OCI-LY1 (cell line): ENCODE measurements around the gene FAM89A.

Experiments
- H2AFZ ChIP-seq: fragments of 200-600 bp; sonication (generic), shearing (Covaris generic); 2 replicates; pipeline ENCODE4 v1.6.0; 2014; ENCODE audit warnings: antibody characterized with exemption, mild to moderate bottlenecking, low read length
- H3F3A ChIP-seq: fragments of 200-600 bp; sonication (generic), shearing (Covaris generic); 2 replicates; pipeline ENCODE4 v1.6.0; 2014; ENCODE audit warnings: mild to moderate bottlenecking, antibody characterized with exemption, low read length, moderate library complexity; ENCODE audit not compliant: insufficient read depth
- H3K27ac ChIP-seq: fragments of 200-600 bp; sonication (generic); 2 replicates; pipeline ENCODE4 v1.5.1; 2014; ENCODE audit warnings: low read length, mixed run types, mild to moderate bottlenecking, low read depth; ENCODE audit not compliant: poor library complexity, severe bottlenecking
- H3K27me3 ChIP-seq: fragments of 200-600 bp; sonication (generic); 2 replicates; pipeline ENCODE4 v1.6.0; 2014; ENCODE audit warnings: antibody characterized with exemption, mild to moderate bottlenecking, low read length, moderate library complexity; ENCODE audit not compliant: insufficient read depth
- H3K36me3 ChIP-seq: fragments of 200-600 bp; sonication (generic); 2 replicates; pipeline ENCODE4 v1.6.1; 2014; ENCODE audit warnings: mild to moderate bottlenecking, antibody characterized with exemption, low read length, moderate library complexity, mixed read lengths; ENCODE audit not compliant: insufficient read depth
- H3K4me1 ChIP-seq: fragments of 200-600 bp; sonication (generic); 2 replicates; pipeline ENCODE4 v1.5.1; 2014; ENCODE audit warnings: mild to moderate bottlenecking, low read length, moderate library complexity; ENCODE audit not compliant: insufficient read depth, severe bottlenecking
- H3K4me2 ChIP-seq: fragments of 200-600 bp; sonication (generic), shearing (Covaris generic); 2 replicates; pipeline ENCODE4 v1.6.1; 2014; ENCODE audit warnings: low read length
- H3K4me3 ChIP-seq: fragments of 200-600 bp; sonication (generic); 2 replicates; pipeline ENCODE4 v1.5.1; 2014; ENCODE audit warnings: low read length, low read depth, mild to moderate bottlenecking, mixed read lengths; ENCODE audit not compliant: poor library complexity, severe bottlenecking
- H3K79me2 ChIP-seq: fragments of 200-600 bp; shearing (Covaris generic); 2 replicates; pipeline ENCODE4 v1.6.1; 2016; ENCODE audit warnings: mixed run types, low read length, mixed read lengths; ENCODE audit not compliant: insufficient read depth
- H3K9ac ChIP-seq: fragments of 200-600 bp; sonication (generic), shearing (Covaris generic); 2 replicates; pipeline ENCODE4 v1.6.1; 2014; ENCODE audit warnings: mild to moderate bottlenecking, low read length, mixed read lengths
- H3K9me2 ChIP-seq: fragments of 200-600 bp; sonication (generic), shearing (Covaris generic); 2 replicates; pipeline ENCODE4 v1.6.1; 2014; ENCODE audit warnings: low read depth, mild to moderate bottlenecking, low read length, mixed read lengths
- H3K9me3 ChIP-seq: fragments of 200-600 bp; shearing (Covaris generic); 2 replicates; pipeline ENCODE4 v1.6.1; 2014; ENCODE audit warnings: low read length, mixed read lengths
- H4K20me1 ChIP-seq: fragments of 200-600 bp; sonication (generic), shearing (Covaris generic); 2 replicates; pipeline ENCODE4 v1.6.0; 2016; ENCODE audit warnings: mild to moderate bottlenecking, low read length; ENCODE audit not compliant: insufficient read depth
- EZH2 ChIP-seq: fragments of 200-600 bp; sonication (generic), shearing (Covaris generic); IDR thresholded peaks from 2 replicates; pipeline ENCODE4 v1.8.0; 2017; ENCODE audit warnings: borderline replicate concordance, mixed run types, mild to moderate bottlenecking, antibody characterized with exemption, low read length, moderate library complexity, mixed read lengths
- TF ChIP-seq, protein P1 (sequence below): fragments of 200-600 bp; sonication (generic), shearing (Covaris generic); IDR thresholded peaks from 2 replicates; pipeline ENCODE4 v1.5.1; 2017; ENCODE audit warnings: mild to moderate bottlenecking, antibody characterized with exemption, low read length, moderate library complexity, mixed read lengths

FAM89A gene

GRCh38 chr1:231040019-231040799, at the start of gene FAM89A:
FAM89A (minus strand) TSS chr1:231040254; CDS start chr1:231040211, 43 bp downstream.
- H3K9me3 ChIP-seq: no peaks in the 10 kb centered on the region
- H3K36me3 ChIP-seq: no peaks in the 10 kb centered on the region
- H3K27me3 ChIP-seq: no peaks in the 10 kb centered on the region
- H4K20me1 ChIP-seq: no peaks in the 10 kb centered on the region
- H3K4me3 ChIP-seq: peak within 1 kb of the TSS; percentile 82
- TF ChIP-seq, protein P1, sequence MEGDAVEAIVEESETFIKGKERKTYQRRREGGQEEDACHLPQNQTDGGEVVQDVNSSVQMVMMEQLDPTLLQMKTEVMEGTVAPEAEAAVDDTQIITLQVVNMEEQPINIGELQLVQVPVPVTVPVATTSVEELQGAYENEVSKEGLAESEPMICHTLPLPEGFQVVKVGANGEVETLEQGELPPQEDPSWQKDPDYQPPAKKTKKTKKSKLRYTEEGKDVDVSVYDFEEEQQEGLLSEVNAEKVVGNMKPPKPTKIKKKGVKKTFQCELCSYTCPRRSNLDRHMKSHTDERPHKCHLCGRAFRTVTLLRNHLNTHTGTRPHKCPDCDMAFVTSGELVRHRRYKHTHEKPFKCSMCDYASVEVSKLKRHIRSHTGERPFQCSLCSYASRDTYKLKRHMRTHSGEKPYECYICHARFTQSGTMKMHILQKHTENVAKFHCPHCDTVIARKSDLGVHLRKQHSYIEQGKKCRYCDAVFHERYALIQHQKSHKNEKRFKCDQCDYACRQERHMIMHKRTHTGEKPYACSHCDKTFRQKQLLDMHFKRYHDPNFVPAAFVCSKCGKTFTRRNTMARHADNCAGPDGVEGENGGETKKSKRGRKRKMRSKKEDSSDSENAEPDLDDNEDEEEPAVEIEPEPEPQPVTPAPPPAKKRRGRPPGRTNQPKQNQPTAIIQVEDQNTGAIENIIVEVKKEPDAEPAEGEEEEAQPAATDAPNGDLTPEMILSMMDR: no peak
- no peak for TF ChIP-seq EZH2
- no peaks in the 10 kb centered on the region for H3K9me2 ChIP-seq
- H3K4me2 ChIP-seq: peak within 1 kb of the TSS; percentile 95
- H3K4me1 ChIP-seq: peaks cover 14% of the 10 kb centered on the region
- H2AFZ ChIP-seq: peak within 1 kb of the TSS; percentile 82; the same call in 1 of the 2 replicates
- peak within 1 kb of the TSS; percentile 64 for H3K9ac ChIP-seq
- H3K27ac ChIP-seq: no peak within 1 kb of the TSS
- H3K79me2 ChIP-seq: no peaks in the 10 kb centered on the region
- no peaks in the 10 kb centered on the region for H3F3A ChIP-seq

GRCh38 chr1:231084353-231084752, 44.3 kb upstream of the FAM89A start:
- H3K79me2 ChIP-seq: no peaks in the 10 kb centered on the region
- H2AFZ ChIP-seq: no peak overlapping the region
- TF ChIP-seq, protein P1: no peak
- no peak for TF ChIP-seq EZH2
- H3K9ac ChIP-seq: no peak overlapping the region
- H3K4me2 ChIP-seq: no peak overlapping the region
- no peaks in the 10 kb centered on the region for H3K4me1 ChIP-seq
- H3K27me3 ChIP-seq: no peaks in the 10 kb centered on the region
- no peak overlapping the region for H3K27ac ChIP-seq
- no peak overlapping the region for H3K4me3 ChIP-seq
- no peaks in the 10 kb centered on the region for H3F3A ChIP-seq
- H3K36me3 ChIP-seq: no peaks in the 10 kb centered on the region
- no peaks in the 10 kb centered on the region for H3K9me2 ChIP-seq
- no peaks in the 10 kb centered on the region for H3K9me3 ChIP-seq
- no peaks in the 10 kb centered on the region for H4K20me1 ChIP-seq

GRCh38 chr1:231079163-231079562, 39.1 kb upstream of the FAM89A start:
- no peak for TF ChIP-seq EZH2
- no peaks in the 10 kb centered on the region for H3K79me2 ChIP-seq
- H3K27ac ChIP-seq: no peak overlapping the region
- no peaks in the 10 kb centered on the region for H4K20me1 ChIP-seq
- no peak overlapping the region for H3K4me3 ChIP-seq
- H3K36me3 ChIP-seq: no peaks in the 10 kb centered on the region
- H3K4me1 ChIP-seq: no peaks in the 10 kb centered on the region
- H3K9me2 ChIP-seq: no peaks in the 10 kb centered on the region
- H3K4me2 ChIP-seq: no peak overlapping the region
- H3F3A ChIP-seq: no peaks in the 10 kb centered on the region
- no peak overlapping the region for H2AFZ ChIP-seq
- no peaks in the 10 kb centered on the region; the same call in 1 of the 2 replicates for H3K27me3 ChIP-seq
- H3K9me3 ChIP-seq: no peaks in the 10 kb centered on the region
- H3K9ac ChIP-seq: no peak overlapping the region

GRCh38 chr1:231078250-231078649, 38.2 kb upstream of the FAM89A start:
- Histone ChIP-seq H3K36me3 (no peaks in the 10 kb centered on the region), H4K20me1 (no peaks in the 10 kb centered on the region), H3K4me3 (no peak overlapping the region), H3K9me2 (no peaks in the 10 kb centered on the region), H3K4me2 (no peak overlapping the region), H3K4me1 (no peaks in the 10 kb centered on the region), H2AFZ (no peak overlapping the region), H3K27ac (no peak overlapping the region), H3K9ac (no peak overlapping the region), H3F3A (no peaks in the 10 kb centered on the region), H3K27me3 (no peaks in the 10 kb centered on the region; the same call in 1 of the 2 replicates), H3K79me2 (no peaks in the 10 kb centered on the region), H3K9me3 (no peaks in the 10 kb centered on the region)
- TF ChIP-seq EZH2: no peak
